Pulmonary artery endothelial cell (primary cell): ENCODE data around the gene PIF1. TPM values are rescaled to one million over a fixed set of nuclear protein-coding genes. Genes with fewer than 3 reads are reported as not detected.

Experiments
- DNase-seq: peaks from one replicate; pipeline ENCODE4 v3.0.0-alpha.2; 2011; ENCODE audit warnings: low read depth, low spot score
- total RNA-seq: library from RNA; depleted of rRNA; stranded (reverse); fragments of >200 nt; gene quantifications from 2 replicates; pipeline ENCODE4 v1.2.3, GENCODE V29; 2014

PIF1 gene
- total RNA-seq, 1 donor from 2014 or later = 8.8 TPM

- DNase-seq = no peak
These were observed 49.7 kb downstream of the PIF1 start, which contains the start of gene RBPMS2 for GRCh38 chr15:64775551-64776401. Gene RBPMS2, minus strand, starts transcription at chr15:64775589. Its CDS starts 270 bp downstream, at chr15:64775319.

GRCh38 chr15:64774629-64775493, 50.6 kb downstream of the PIF1 start:
- DNase-seq = no peak

GRCh38 chr15:64774037-64774628, 51.3 kb downstream of the PIF1 start:
- no peak for DNase-seq

DNA sequence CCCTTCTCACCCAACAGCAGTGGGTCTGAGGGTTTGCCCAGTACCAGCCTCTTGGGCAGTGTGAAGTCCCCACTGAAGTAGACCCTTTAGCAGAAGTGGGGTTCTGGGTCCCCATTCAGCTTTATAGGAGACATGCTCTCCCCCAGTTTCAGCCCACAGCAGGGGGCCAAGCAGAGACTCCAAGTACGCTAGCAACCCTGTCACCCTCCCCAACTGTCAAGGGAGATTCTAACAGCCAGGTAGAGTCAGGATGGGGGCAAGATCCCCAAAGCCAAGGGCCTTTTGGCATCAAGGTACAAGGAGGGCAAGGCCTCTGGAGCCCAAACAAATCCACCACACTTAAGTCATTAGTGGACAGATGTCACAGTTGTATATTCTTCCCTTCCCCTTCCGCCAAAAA, 51.8 kb downstream of the PIF1 start:
- no peak for DNase-seq

- no peak for DNase-seq
These were observed 52.5 kb downstream of the PIF1 start for GRCh38 chr15:64772964-64773363.

- no peak for DNase-seq
These were observed 53.0 kb downstream of the PIF1 start for GRCh38 chr15:64772488-64772887.

DNA sequence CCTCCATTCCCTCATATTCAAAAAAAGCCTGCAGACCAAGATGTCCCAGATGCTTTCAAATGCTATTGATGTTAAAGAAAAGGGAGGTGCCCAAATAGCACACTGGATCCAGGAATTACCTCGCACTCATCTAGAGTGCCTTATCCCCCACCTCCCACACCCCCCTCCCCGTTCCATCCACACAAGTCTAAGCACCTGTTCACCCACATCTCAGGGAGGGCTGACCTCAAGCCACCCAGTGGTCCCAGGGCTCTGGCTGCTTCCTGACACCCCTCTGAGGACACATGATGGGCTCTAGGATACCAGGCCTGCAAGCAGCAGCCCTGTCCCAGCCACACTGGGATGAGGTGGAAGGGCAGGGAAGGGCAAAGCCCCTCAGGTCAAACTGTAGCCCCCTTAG, 54.8 kb downstream of the PIF1 start:
- no peak for DNase-seq

GRCh38 chr15:64767203-64767602, 58.2 kb downstream of the PIF1 start:
- no peak for DNase-seq

GRCh38 chr15:64766058-64766457, 59.4 kb downstream of the PIF1 start:
- DNase-seq = no peak

Other genes with a start within 250 kb of the PIF1 start
- gene RBPMS2, start 50.1 kb downstream of the PIF1 start, total RNA-seq = 0.07 TPM in 1 of 2 replicates, not detected in the other
- 27.4 and 30.0 TPM in 2 replicates for gene PLEKHO2, start 16.3 kb upstream of the PIF1 start, total RNA-seq
- 2.1 and 4.7 TPM in 2 replicates for gene ANKDD1A, start 86.3 kb upstream of the PIF1 start, total RNA-seq
- 66.3 and 78.7 TPM in 2 replicates for gene SPG21, start 164.3 kb upstream of the PIF1 start, total RNA-seq
- gene MTFMT, start 204.0 kb upstream of the PIF1 start, total RNA-seq = 14.6 and 16.1 TPM in 2 replicates
- gene SLC51B, start 219.7 kb upstream of the PIF1 start, total RNA-seq = not detected in 2 replicates
- gene RASL12, start 242.3 kb upstream of the PIF1 start, total RNA-seq = not detected in 2 replicates